GM18499 (cell line): ENCODE results near the gene CBR3.

Source experiments
- ATAC-seq: cut with Tn5 transposase; IDR thresholded peaks from one replicate; pipeline ENCODE4 v1.9.1; 2021; ENCODE audit warnings: moderate number of reproducible peaks; ENCODE audit not compliant: insufficient read depth, unreplicated experiment

The CBR3 gene

GRCh38 chr21:36178349-36178748 is 43.5 kb downstream of the CBR3 start:
- ATAC-seq: no peak

- no peak for ATAC-seq
These were observed 44.3 kb downstream of the CBR3 start for GRCh38 chr21:36179145-36179544.

GRCh38 chr21:36180963-36181362 is 46.1 kb downstream of the CBR3 start:
- no peak for ATAC-seq

GRCh38 chr21:36183144-36183795 is 48.4 kb downstream of the CBR3 start:
- ATAC-seq: no peak

- ATAC-seq: no peak
These were observed 49.7 kb downstream of the CBR3 start for GRCh38 chr21:36184545-36184944.

- ATAC-seq: no peak
These were observed 50.6 kb downstream of the CBR3 start for GRCh38 chr21:36185523-36185922.

GRCh38 chr21:36186081-36186480 is 51.2 kb downstream of the CBR3 start:
- ATAC-seq: no peak

- ATAC-seq: no peak
These were observed 51.9 kb downstream of the CBR3 start for GRCh38 chr21:36186506-36187399.

GRCh38 chr21:36188081-36188681 is 53.3 kb downstream of the CBR3 start:
- ATAC-seq: no peak

- no peak for ATAC-seq
These were observed 54.1 kb downstream of the CBR3 start for GRCh38 chr21:36188937-36189336.

GRCh38 chr21:36190736-36191135 is 55.9 kb downstream of the CBR3 start:
- no peak for ATAC-seq

GRCh38 chr21:36193200-36193599 is 58.3 kb downstream of the CBR3 start:
- ATAC-seq: no peak

- no peak for ATAC-seq
These were observed 59.1 kb downstream of the CBR3 start for GRCh38 chr21:36194024-36194423.

GRCh38 chr21:36195613-36196012 is 60.7 kb downstream of the CBR3 start:
- no peak for ATAC-seq
